Karpas-422 (cell line): ENCODE results near the gene DNMT3L. TPM values are rescaled to one million over a fixed set of nuclear protein-coding genes. Genes with fewer than 3 reads are reported as not detected.

ENCODE experiments used
- DNase-seq: peaks from one replicate; pipeline ENCODE4 v3.0.0-alpha.2; 2015
- H2AFZ ChIP-seq: fragments of 200-600 bp; sonication (generic); 2 replicates; pipeline ENCODE4 v1.6.1; 2014; ENCODE audit warnings: antibody characterized with exemption, low read length, mixed read lengths
- H3K27ac ChIP-seq: fragments of 200-600 bp; sonication (generic); 2 replicates; pipeline ENCODE4 v1.5.1; 2014; ENCODE audit warnings: mild to moderate bottlenecking, low read length, moderate library complexity
- H3K27me3 ChIP-seq: fragments of 200-600 bp; sonication (generic); 2 replicates; pipeline ENCODE4 v1.6.1; 2014; ENCODE audit warnings: low read length, mixed read lengths
- H3K36me3 ChIP-seq: fragments of 200-600 bp; sonication (generic); 2 replicates; pipeline ENCODE4 v1.6.1; 2014; ENCODE audit warnings: low read length, mixed read lengths; ENCODE audit not compliant: insufficient read depth
- H3K4me1 ChIP-seq: fragments of 200-600 bp; sonication (generic); 2 replicates; pipeline ENCODE4 v1.6.1; 2014; ENCODE audit warnings: mild to moderate bottlenecking, low read length, mixed read lengths
- H3K4me2 ChIP-seq: fragments of 200-600 bp; sonication (generic); 2 replicates; pipeline ENCODE4 v1.6.1; 2014; ENCODE audit warnings: low read length, low read depth, mild to moderate bottlenecking; ENCODE audit not compliant: poor library complexity, severe bottlenecking
- H3K4me3 ChIP-seq: fragments of 200-600 bp; sonication (generic); 2 replicates; pipeline ENCODE4 v1.5.1; 2014; ENCODE audit warnings: mild to moderate bottlenecking, antibody characterized with exemption, low read length, mixed read lengths
- H3K79me2 ChIP-seq: fragments of 200-600 bp; sonication (generic); 2 replicates; pipeline ENCODE4 v1.6.1; 2014; ENCODE audit warnings: mild to moderate bottlenecking, low read length, mixed read lengths
- H3K9ac ChIP-seq: fragments of 200-600 bp; sonication (generic); 2 replicates; pipeline ENCODE4 v1.6.0; 2014; ENCODE audit warnings: low read length
- H3K9me2 ChIP-seq: fragments of 200-600 bp; sonication (generic), shearing (Covaris generic); replicated peaks from 2 replicates; pipeline ENCODE4 v1.6.0; 2014; ENCODE audit warnings: mild to moderate bottlenecking, low read length, moderate library complexity; ENCODE audit not compliant: insufficient read depth
- H3K9me3 ChIP-seq: fragments of 300-700, 200-600 bp; sonication (generic); 2 replicates; pipeline ENCODE4 v1.6.1; 2014; ENCODE audit warnings: low read length, mixed read lengths
- H4K20me1 ChIP-seq: fragments of 200-600 bp; sonication (generic); 2 replicates; pipeline ENCODE4 v1.6.1; 2014; ENCODE audit warnings: mild to moderate bottlenecking, antibody characterized with exemption, low read length, low read depth; ENCODE audit not compliant: insufficient read depth
- total RNA-seq: library from RNA; depleted of rRNA; stranded (reverse); fragments of >200 nt; shearing (Covaris generic); gene quantifications from 2 replicates; pipeline ENCODE4 v1.2.3, GENCODE V29; 2014; ENCODE audit warnings: low replicate concordance

Gene DNMT3L
- total RNA-seq, 1 experiment from 2014 or later: not detected

GRCh38 chr21:44265734-44266270 lies 4.1 kb upstream of the DNMT3L start:
- DNase-seq: no peak
- H3K9me3 ChIP-seq: no peaks in the 10 kb centered on the region
- no peak overlapping the region for H3K27ac ChIP-seq
- H4K20me1 ChIP-seq: no peaks in the 10 kb centered on the region
- H3K4me2 ChIP-seq: no peak overlapping the region
- no peaks in the 10 kb centered on the region for H3K79me2 ChIP-seq
- H3K27me3 ChIP-seq: no peaks in the 10 kb centered on the region
- H3K9ac ChIP-seq: no peak overlapping the region
- no peaks in the 10 kb centered on the region for H3K9me2 ChIP-seq
- H3K4me3 ChIP-seq: no peak overlapping the region
- no peak overlapping the region for H2AFZ ChIP-seq
- peaks cover 5% of the 10 kb centered on the region; the same call in 1 of the 2 replicates for H3K4me1 ChIP-seq
- H3K36me3 ChIP-seq: no peaks in the 10 kb centered on the region

- H3K36me3 ChIP-seq: no peaks in the 10 kb centered on the region
- H3K4me3 ChIP-seq: no peak overlapping the region
- no peaks in the 10 kb centered on the region for H3K79me2 ChIP-seq
- no peaks in the 10 kb centered on the region for H3K27me3 ChIP-seq
- peaks cover 5% of the 10 kb centered on the region; the same call in 1 of the 2 replicates for H3K4me1 ChIP-seq
- H2AFZ ChIP-seq: no peak overlapping the region
- no peaks in the 10 kb centered on the region for H3K9me3 ChIP-seq
- no peak overlapping the region for H3K4me2 ChIP-seq
- H3K9me2 ChIP-seq: no peaks in the 10 kb centered on the region
- no peaks in the 10 kb centered on the region; the same call in 1 of the 2 replicates for H4K20me1 ChIP-seq
- H3K9ac ChIP-seq: no peak overlapping the region
- DNase-seq: peak; percentile 49
- no peak overlapping the region for H3K27ac ChIP-seq
Measured at GRCh38 chr21:44263768-44264167, 2.1 kb upstream of the DNMT3L start.

- Histone ChIP-seq H2AFZ (no peak overlapping the region), H3K9me2 (no peaks in the 10 kb centered on the region), H3K36me3 (no peaks in the 10 kb centered on the region), H3K27me3 (no peaks in the 10 kb centered on the region), H3K79me2 (no peaks in the 10 kb centered on the region), H3K4me2 (no peak overlapping the region), H3K9me3 (no peaks in the 10 kb centered on the region), H4K20me1 (no peaks in the 10 kb centered on the region; the same call in 1 of the 2 replicates), H3K9ac (no peak overlapping the region), H3K4me1 (peaks cover 5% of the 10 kb centered on the region; the same call in 1 of the 2 replicates), H3K27ac (no peak overlapping the region), H3K4me3 (no peak overlapping the region)
- no peak for DNase-seq
Measured at GRCh38 chr21:44263221-44263760, 1.6 kb upstream of the DNMT3L start.

- no peaks in the 10 kb centered on the region; the same call in 1 of the 2 replicates for H4K20me1 ChIP-seq
- H3K4me1 ChIP-seq: no peaks in the 10 kb centered on the region
- H3K36me3 ChIP-seq: no peaks in the 10 kb centered on the region
- no peak overlapping the region for H3K4me3 ChIP-seq
- no peaks in the 10 kb centered on the region for H3K79me2 ChIP-seq
- H3K9ac ChIP-seq: no peak overlapping the region
- H3K4me2 ChIP-seq: no peak overlapping the region
- DNase-seq: no peak
- H2AFZ ChIP-seq: no peak overlapping the region
- H3K9me2 ChIP-seq: no peaks in the 10 kb centered on the region
- H3K27me3 ChIP-seq: no peaks in the 10 kb centered on the region
- no peaks in the 10 kb centered on the region for H3K9me3 ChIP-seq
- H3K27ac ChIP-seq: no peak overlapping the region
Measured at GRCh38 chr21:44262338-44263056, 800 bp upstream of the DNMT3L start.

- Histone ChIP-seq H3K9ac (no peak overlapping the region), H3K36me3 (no peaks in the 10 kb centered on the region), H3K27me3 (no peaks in the 10 kb centered on the region), H3K79me2 (no peaks in the 10 kb centered on the region), H3K4me3 (no peak overlapping the region), H3K27ac (no peak overlapping the region), H3K9me3 (no peaks in the 10 kb centered on the region), H3K9me2 (no peaks in the 10 kb centered on the region), H4K20me1 (no peaks in the 10 kb centered on the region; the same call in 1 of the 2 replicates), H3K4me2 (no peak overlapping the region), H3K4me1 (no peaks in the 10 kb centered on the region), H2AFZ (no peak overlapping the region)
- no peak for DNase-seq
Measured at GRCh38 chr21:44260791-44261631, 686 bp downstream of the DNMT3L start.

- Histone ChIP-seq H3K9ac (no peak overlapping the region), H4K20me1 (no peaks in the 10 kb centered on the region; the same call in 1 of the 2 replicates), H3K36me3 (no peaks in the 10 kb centered on the region), H3K27ac (no peak overlapping the region), H3K4me3 (no peak overlapping the region), H3K79me2 (no peaks in the 10 kb centered on the region), H3K9me2 (no peaks in the 10 kb centered on the region), H2AFZ (no peak overlapping the region), H3K4me1 (no peaks in the 10 kb centered on the region), H3K4me2 (no peak overlapping the region), H3K9me3 (no peaks in the 10 kb centered on the region), H3K27me3 (no peaks in the 10 kb centered on the region)
- DNase-seq: no peak
Measured at GRCh38 chr21:44260066-44260465, 1.6 kb downstream of the DNMT3L start.

- Histone ChIP-seq H3K9me3 (no peaks in the 10 kb centered on the region), H3K27me3 (no peaks in the 10 kb centered on the region), H3K9me2 (no peaks in the 10 kb centered on the region), H3K27ac (no peak overlapping the region), H4K20me1 (no peaks in the 10 kb centered on the region; the same call in 1 of the 2 replicates), H3K9ac (no peak overlapping the region), H3K4me3 (no peak overlapping the region), H3K79me2 (no peaks in the 10 kb centered on the region), H3K36me3 (no peaks in the 10 kb centered on the region), H3K4me1 (no peaks in the 10 kb centered on the region), H3K4me2 (no peak overlapping the region), H2AFZ (no peak overlapping the region)
- DNase-seq: no peak
Measured at GRCh38 chr21:44259082-44259705, 2.5 kb downstream of the DNMT3L start.
